Right lung (tissue), 10 donors: ENCODE results near the gene SPATA7. TPM values are rescaled to one million over a fixed set of nuclear protein-coding genes. Genes with fewer than 3 reads are reported as not detected.
A peak's percentile ranks its signal among the peaks of the same experiment; 100 is the strongest.
"Not testable (repeated sequence)": the region's sequence is repeated elsewhere in the genome, so short reads cannot be mapped to it uniquely, and the experiment has no call there.

Source experiments
- DNase-seq, 2 donors: peaks; one replicate each; pipeline ENCODE4 v3.0.0-alpha.2; 2013
- long read RNA-seq, 8 donors: transcript quantifications; one replicate each; lab custom pipeline, GENCODE V29; 2026
- polyA plus RNA-seq, 5 donors: library from polyadenylated mRNA; unstranded; fragments of 120-200 nt; gene quantifications; one replicate each; pipeline versions ENCODE4 v1.2.1 to v1.2.3, GENCODE V29; 2013; ENCODE audit warnings: inconsistent platforms in 1 of 5, low replicate concordance in 1 of 5; ENCODE audit not compliant: insufficient read length in 5 of 5, insufficient read depth in 1 of 5

The SPATA7 gene, protein sequence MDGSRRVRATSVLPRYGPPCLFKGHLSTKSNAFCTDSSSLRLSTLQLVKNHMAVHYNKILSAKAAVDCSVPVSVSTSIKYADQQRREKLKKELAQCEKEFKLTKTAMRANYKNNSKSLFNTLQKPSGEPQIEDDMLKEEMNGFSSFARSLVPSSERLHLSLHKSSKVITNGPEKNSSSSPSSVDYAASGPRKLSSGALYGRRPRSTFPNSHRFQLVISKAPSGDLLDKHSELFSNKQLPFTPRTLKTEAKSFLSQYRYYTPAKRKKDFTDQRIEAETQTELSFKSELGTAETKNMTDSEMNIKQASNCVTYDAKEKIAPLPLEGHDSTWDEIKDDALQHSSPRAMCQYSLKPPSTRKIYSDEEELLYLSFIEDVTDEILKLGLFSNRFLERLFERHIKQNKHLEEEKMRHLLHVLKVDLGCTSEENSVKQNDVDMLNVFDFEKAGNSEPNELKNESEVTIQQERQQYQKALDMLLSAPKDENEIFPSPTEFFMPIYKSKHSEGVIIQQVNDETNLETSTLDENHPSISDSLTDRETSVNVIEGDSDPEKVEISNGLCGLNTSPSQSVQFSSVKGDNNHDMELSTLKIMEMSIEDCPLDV
- 10 to 100 TPM; 21.3 to 29.5 (median 27.5) TPM for polyA plus RNA-seq
- long read RNA-seq, donor 1, transcript SPATA7-203 (12 exons, 2,123 nt) = major isoform, 5 of 8 reads
- long read RNA-seq, donor 1, partial matches to known transcripts = 0 of 8 reads
- long read RNA-seq, donor 1, other reads (novel, unspliced or antisense) = 0 of 8 reads
- long read RNA-seq, donor 2, partial matches to known transcripts = 41 of 43 reads
- long read RNA-seq, donor 2, other reads (novel, unspliced or antisense) = 0 of 43 reads
- long read RNA-seq, donor 3, partial matches to known transcripts = 0 of 2 reads
- long read RNA-seq, donor 3, other reads (novel, unspliced or antisense) = 0 of 2 reads
- long read RNA-seq, donor 4 = 0 reads
- long read RNA-seq, donor 5, partial matches to known transcripts = 0 of 4 reads
- long read RNA-seq, donor 5, other reads (novel, unspliced or antisense) = 0 of 4 reads
- long read RNA-seq, donor 6, partial matches to known transcripts = 0 of 3 reads
- long read RNA-seq, donor 6, other reads (novel, unspliced or antisense) = 0 of 3 reads
- long read RNA-seq, donor 7, partial matches to known transcripts = 0 of 3 reads
- long read RNA-seq, donor 7, other reads (novel, unspliced or antisense) = 0 of 3 reads
- long read RNA-seq, donor 8, partial matches to known transcripts = 0 of 3 reads
- long read RNA-seq, donor 8, other reads (novel, unspliced or antisense) = 0 of 3 reads

DNA sequence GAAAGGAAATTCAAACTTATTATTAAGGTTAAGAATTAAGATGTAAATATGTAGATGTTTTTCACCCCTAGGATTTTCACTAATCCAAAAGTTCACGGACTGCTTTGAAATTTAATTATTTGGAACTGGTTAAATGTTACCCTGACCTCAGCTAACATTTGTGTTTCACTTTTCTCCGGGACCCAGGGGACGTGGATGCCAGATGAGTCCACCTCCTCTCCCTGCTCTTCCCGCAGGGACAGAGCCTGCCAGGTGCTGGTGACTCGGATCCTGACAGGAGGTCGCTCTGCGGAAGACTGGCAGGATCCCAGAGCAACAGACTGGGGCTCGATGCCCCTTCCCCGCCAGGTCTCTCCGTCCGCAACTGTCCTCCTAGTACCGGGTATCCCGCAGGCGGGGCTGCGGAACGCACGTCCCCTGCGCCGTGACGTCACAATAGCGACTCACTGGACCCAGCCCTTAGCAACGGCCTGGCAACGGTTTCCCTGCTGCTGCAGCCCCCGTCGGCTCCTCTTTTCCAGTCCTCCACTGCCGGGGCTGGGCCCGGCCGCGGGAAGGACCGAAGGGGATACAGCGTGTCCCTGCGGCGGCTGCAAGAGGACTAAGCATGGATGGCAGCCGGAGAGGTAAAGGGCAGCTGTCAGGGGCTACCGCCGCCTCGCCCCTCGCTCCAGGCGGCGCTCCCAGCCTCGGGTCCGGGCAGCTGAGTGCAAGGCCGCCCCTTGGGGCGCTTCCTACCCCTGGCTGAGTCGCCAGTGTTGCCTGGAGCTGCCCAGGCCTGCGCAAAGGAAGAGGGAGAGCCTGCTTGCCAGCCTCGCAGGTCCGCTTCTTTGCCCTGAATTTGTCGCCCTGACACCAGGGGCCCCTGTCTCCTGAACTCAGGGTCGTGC is at the start of gene SPATA7:
Gene SPATA7 (plus strand): TSS at position 446 of the 890 bp plus-strand sequence. CDS start 162 bp downstream, at position 608.
- peak; percentile 95 to 96 for DNase-seq

DNA sequence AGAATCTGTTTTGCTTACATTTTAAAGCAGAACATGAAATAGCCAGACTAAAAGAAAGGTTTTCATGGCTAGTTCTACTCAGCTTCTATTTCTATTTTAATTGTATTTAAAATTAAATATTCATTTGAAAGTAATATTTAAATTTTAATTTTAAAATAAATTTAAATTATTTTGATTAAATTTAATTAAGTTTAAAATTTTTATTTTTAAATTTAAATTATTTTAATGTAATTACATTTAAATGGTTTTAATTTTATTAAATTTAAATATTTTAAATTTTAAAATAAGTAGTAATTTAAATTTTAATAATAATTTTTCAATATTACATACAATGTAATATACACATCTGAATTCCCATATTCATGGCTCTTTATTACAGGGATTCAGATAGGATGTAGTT is 45.1 kb upstream of the SPATA7 start:
- DNase-seq = no peak

DNA sequence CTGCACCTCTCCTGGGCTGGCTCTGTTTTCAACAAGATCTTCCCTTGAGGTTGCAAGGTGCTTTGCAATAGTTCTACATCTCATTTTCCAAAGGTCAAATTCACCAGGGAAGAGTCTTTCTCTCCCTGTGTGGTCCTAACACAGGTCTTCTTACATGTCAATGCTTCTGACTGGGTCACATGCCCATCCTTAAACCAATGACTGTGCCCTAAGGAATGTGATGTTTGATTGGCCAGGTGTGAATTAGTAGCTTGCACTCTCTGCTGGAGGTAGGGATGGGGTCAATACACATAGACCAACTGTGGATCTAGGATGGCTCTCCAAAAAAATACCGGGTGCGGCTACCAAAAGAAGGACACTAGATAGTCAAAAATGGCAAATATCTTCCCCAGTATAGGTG is 42.5 kb upstream of the SPATA7 start:
- DNase-seq = no peak

DNA sequence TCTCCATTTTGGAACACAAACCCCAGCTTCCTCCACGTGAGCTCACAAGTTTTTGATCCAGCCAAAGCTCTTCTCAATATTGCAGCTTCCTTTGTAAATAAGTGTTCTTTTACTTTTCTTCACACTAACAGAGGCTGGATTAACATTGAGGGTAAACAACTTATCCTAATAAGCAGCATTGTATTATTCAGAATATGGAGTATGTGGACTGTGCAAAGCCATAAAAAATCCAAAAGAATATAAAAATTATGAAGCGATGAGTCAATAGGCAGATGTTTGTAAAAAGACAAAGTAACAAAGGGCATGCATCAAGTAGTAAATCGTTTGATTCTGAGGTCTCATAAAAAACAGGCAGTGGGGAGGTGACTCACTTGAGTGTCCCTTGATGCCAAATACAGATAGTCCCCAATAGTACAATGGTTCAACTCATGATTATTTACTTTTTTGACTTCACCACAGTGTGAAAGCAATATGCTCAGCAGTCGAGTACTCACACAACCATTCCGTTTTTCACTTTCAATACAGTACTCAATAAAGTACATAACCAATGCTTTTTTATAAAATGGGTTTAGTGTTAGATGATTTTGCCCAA is 39.3 kb upstream of the SPATA7 start:
- DNase-seq = no peak

DNA sequence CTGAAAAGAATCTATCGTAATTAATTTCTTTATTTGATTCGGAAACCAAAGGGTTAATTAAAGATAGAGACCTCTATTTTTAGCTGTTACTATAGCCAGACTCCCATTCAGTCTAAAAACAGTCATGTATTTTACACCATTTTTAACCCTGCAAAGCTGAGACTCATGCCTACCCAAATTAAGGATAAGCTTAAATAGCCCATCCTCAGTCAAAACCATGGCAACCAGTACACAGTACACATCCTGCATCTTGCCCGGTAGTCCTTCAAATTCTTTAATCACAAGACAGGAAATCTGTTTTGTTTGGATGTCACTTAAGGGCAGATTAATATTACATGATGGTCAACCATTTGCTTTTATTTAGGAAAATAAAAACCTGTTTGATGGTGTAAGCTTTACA is 36.9 kb upstream of the SPATA7 start:
- no peak for DNase-seq

DNA sequence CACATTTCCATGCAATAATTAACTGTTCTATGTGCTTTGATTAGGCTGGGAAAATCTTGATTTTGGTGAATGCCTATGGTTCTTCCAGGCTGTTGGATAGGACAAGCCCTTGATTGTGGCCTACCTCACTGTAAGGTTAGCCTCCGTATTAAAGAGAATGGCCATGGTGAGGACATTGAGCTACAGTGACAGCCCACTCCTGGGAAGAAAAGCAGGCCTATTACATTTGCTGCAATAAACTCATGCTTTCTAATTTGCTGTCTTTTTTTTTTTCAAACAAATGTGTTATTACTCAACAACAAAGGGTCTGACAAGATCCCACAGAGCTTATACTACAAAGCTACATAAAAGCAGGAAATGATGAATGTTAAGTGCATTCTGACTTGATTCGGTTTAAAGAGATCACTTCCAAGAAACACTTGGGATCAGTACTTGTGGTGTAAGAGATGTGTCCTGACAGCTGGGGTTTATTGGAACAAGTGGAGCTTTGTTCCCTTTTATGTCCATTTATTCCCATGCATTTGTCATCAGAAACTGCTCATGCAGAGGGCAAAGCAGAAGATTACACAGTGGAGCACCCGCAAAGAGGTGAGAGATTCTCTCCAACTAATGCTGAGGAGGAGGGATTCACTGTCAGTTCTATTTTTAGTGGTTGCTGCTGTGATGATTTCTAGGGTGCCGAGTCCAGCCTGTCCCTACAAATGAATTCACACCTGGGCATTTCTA is 33.3 kb upstream of the SPATA7 start:
- no peak for DNase-seq

DNA sequence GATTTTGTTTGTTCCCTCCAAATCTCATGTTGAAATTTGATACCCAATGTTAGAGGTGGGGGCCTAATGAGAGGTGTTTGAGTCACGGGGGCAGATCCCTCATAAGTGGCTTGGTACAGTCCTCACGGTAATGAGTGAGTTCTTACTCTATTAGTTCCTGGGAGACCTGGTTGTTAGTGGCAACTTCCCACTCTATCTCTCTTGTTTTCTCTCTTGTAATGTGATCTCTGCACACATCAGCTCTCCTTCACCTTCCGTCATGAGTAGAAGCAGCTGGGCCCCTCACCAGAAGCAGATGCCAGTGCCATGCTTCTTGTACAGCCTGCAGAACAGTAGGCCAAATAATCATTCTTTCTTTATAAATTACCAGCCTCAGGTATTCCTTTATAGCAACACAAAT is 32.8 kb upstream of the SPATA7 start:
- no peak for DNase-seq

DNA sequence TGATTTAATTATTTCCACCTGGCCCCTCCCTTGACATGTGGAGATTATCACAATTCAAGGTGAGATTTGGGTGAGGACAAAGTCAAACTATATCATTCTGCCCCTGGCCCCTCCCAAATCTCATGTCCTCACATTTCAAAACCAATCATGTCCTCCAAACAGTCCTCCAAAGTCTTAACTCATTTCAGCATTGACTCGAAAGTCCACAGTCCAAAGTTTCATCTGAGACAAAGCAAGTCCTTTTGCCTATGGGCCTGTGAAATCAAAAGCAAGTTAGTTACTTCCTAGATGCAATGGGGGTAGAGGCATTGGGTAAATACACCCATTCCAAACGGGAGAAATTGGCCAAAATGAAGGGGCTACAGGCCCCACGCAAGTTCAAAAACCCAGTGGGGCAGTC is 31.1 kb upstream of the SPATA7 start:
- DNase-seq = no peak

DNA sequence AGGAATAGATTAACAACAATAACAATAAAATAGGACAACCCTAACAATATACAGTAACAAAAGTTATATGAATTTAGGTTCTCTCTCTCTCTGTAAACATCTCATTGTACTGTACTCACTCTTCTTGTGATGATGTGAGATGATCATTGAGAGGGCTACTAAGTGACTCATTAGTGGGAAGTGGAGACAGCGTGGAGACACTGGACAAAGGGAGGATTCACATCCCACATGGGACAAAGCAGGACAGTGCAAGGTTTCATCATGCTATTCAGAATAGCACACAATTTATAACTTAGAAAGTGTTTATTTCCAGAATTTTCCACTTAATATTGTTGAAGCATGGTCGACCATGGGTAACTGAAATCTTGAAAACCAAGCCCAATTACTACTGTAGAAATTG is 26.0 kb upstream of the SPATA7 start:
- DNase-seq = no peak

DNA sequence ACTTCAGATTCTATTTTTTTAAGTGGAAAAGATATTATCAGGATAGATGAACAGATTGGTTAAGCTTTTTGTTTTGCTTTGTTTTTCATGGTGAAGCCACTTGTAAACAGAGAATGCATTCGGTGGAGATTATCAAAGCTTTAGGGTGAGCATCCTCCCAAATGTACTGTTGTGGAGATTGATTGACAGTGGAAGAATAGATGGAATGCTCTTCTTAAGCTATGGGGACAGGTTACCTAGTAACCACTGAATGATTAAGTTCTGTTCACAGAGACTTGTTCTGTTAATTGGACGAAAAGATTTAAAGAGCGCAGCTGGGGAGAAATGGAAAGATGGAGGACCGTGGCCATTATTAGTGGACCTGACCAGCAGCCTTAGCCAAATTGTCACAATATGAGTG is 21.8 kb upstream of the SPATA7 start:
- no peak for DNase-seq

DNA sequence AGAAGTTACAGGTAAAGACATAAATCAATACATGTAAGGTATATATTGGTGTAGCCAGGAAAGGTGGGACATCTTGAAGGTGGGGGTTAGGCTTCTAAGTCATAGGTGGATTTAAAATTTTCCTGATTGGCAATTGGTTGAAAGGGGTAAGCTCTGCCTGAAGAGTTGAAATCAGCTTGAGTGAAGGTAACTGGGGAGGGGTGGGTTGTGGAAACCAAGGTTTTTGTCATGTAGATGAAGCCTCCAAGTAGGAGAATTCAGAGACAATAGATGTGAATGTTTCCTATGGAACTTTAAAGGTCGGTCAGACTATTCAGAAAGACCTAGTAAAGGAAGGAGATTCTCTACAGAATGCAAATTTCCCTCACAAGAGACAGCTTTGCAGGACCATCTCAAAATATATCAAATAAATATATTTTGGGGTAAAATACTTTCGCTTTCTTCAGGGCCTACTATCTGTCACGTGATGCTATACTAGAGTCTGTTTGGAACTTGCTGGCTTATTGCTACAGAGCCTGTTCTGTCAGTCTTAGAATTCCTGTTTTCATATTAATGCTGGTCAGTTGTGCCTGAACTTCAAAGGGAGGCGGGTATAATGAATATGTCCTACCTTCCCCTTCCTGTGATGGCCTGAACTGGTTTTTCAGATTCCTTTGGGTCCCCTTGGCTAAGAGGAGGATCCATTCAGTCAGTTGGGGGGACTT is 20.6 kb upstream of the SPATA7 start:
- no peak for DNase-seq

DNA sequence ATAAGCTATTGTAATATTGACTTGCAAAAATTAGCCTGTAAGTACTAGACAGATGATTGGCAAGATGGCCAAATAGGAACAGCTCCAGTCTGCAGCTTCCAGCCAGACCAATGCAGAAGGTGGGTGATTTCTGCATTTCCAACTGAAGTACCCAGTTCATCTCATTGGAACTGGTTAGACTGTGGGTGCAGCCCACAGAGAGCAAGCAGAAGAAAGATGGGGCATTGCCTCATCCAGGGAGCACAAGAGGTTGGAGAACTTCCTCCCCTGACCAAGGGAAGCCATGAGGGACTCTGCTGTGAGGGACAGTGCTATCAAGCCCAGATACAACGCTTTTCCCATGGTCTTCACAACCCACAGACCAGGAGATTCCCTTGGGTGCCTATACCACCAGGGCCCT is 16.0 kb upstream of the SPATA7 start:
- no peak for DNase-seq

DNA sequence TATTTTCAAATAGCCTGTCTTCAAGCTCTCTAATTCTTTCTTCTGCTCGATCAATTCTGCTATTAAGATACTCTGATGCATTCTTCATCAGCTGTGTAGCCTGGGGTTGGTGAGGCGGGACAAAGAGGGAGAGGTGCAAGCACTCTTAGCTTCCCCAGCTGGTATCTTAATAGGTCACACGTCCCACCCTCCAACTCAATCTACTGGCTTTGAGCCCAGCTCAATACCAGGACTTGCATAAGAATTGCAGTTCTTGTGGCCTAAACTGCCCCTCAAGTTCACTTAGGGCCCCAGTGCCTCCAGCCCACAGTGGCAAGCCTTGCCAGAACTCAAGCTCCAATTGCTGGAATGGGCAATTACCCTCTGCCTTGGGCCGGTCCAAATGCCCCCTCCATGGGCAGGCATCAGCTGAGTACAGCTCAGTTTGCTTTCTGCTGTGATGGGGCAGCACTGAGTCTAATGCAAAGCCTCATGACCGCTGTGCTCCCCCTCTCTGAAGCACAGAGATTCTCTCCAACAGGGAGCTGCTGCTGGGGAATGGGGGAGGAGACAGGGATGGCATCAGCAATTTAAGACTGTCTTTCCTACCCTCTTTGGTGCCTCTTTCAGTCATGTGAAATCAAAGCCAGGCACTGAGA is 5.6 kb upstream of the SPATA7 start:
- no peak for DNase-seq

DNA sequence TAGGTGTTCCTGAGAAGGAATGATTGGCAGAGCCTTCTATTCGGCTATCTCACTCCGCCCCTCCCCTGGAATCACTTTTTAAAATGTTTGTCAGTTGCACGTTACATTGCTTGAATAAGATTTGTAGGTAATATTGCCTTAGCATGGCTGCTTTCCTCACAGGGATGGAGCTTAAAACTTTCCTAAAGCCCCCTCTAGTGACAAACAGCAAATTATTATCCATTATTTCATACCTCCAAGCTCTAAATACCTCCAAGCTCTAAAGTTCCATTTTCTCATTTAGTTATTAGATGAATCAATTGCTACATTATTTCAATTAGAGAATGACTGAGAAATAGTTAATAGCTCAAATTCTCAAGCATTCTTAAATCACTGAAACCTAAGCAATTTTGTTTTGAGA is 5.1 kb upstream of the SPATA7 start:
- no peak for DNase-seq

DNA sequence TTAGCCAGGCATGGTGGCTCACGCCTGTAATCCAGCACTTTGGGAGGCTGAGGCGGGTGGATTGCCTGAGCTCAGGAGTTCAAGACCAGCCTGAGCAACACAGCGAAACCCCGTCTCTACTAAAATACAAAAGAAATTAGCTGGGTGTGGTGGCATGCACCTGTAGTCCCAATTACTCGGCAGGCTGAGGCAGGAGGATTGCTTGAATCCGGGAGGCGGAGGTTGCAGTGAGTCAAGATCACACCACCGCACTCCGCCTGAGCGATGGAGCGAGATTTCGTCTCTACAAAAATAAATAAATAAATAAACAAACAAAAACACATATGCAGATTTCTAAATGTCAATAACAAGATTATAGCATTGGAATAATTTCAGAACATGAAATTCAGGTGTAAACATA is 3.8 kb upstream of the SPATA7 start:
- DNase-seq = not testable (repeated sequence)

DNA sequence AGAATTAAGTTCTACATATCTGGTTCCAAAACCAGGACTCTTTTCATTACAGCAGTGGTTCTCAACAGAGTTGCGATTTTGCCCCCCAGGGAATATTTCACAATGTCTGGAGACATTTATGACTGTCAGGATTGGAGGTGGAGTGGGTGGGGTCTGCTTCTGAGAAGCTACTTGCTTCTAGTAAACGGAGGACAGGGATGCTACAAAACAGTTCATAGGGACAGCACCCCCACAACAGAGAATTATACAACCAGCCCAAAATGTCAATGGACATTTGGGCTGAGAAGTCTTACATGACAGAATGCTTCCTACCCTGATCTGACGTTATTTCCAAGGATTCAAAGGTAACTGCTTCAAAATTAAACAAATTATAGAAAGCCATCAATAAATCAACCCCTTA is 739 bp upstream of the SPATA7 start:
- peak in 1 of 2 donors; percentile 19 for DNase-seq

DNA sequence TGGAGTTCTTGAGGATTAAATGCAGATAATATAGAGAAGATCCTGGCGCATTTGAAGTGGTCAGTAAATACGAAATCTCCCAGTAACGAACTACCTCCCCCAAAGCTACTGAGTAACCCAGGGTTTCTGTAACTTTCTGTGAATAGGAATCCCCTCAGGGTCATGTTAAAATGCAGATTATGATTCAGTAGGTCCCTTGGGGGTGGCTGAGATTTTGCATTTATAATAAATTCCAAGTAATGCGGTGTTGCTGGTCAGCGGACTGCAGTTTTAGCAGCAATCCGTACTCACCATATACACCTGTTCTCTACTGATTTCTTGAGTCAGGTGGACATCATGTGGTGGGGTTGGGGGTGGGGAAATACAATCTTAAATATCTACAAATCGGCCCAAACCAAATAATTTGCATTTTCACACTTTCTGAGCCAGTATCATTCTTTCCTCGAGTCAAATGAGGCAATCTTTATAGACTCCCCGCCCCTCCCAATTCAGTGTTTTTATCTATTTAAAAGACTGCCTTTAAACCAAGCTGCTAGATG is 868 bp downstream of the SPATA7 start:
- peak in 1 of 2 donors; percentile 4 for DNase-seq

DNA sequence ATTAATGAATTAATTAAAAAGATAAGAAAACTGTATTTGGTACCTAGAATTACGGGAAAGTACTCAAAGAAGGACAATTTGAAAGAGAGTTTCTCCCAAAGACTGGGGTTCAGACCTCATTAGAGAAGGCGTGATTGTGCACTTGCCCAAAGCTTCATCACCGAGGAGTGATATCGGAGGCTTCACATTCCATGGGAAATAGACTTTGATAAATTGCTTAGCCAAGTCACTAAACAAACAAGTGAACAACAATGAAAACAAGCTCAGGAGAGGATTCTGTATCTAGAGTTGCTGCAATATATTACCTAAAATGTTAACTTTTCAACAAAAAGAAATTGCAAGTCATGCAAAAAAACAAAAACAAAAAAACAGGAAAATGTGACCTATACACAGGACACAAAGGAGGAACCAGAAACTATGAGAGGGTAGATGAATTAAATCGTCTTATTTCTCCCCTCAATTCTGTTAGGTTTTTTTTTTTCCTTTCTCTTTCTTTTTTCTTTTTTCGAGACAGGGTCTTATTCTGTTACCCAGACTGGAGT is 3.4 kb downstream of the SPATA7 start:
- DNase-seq = no peak
